KMS-11 (cell line): ENCODE results near the gene OVCH2.

Experiments used
- H2AFZ ChIP-seq: fragments of 200-600 bp; sonication (generic); 2 replicates; pipeline ENCODE4 v1.6.1; 2016; ENCODE audit warnings: antibody characterized with exemption, mixed run types, low read depth
- H3K27ac ChIP-seq: fragments of 200-600 bp; sonication (generic); 2 replicates; pipeline ENCODE4 v1.6.1; 2016; ENCODE audit warnings: mild to moderate bottlenecking, mixed run types
- H3K27me3 ChIP-seq: fragments of 200-600 bp; sonication (generic); 2 replicates; pipeline ENCODE4 v1.6.1; 2017; ENCODE audit warnings: mild to moderate bottlenecking, low read depth, mixed run types, moderate library complexity; ENCODE audit not compliant: insufficient read depth
- H3K36me3 ChIP-seq: fragments of 200-600 bp; sonication (generic); 2 replicates; pipeline ENCODE4 v1.6.1; 2017; ENCODE audit warnings: mild to moderate bottlenecking, mixed run types; ENCODE audit not compliant: insufficient read depth
- H3K4me1 ChIP-seq: fragments of 200-600 bp; sonication (generic); 2 replicates; pipeline ENCODE4 v1.6.1; 2016; ENCODE audit warnings: mild to moderate bottlenecking, low read depth, mixed run types; ENCODE audit not compliant: poor library complexity, severe bottlenecking
- H3K4me2 ChIP-seq: fragments of 200-600 bp; sonication (generic); 2 replicates; pipeline ENCODE4 v1.7.0; 2016; ENCODE audit warnings: mild to moderate bottlenecking, mixed run types
- H3K4me3 ChIP-seq: fragments of 200-600 bp; sonication (generic); IDR thresholded peaks from 2 replicates; pipeline ENCODE4 v1.6.1; 2017; ENCODE audit warnings: low read depth, low read length, mixed read lengths; ENCODE audit not compliant: insufficient read depth
- H3K79me2 ChIP-seq: fragments of 200-600 bp; sonication (generic); 2 replicates; pipeline ENCODE4 v1.6.1; 2016; ENCODE audit warnings: low read depth, mixed run types; ENCODE audit not compliant: insufficient read depth
- H3K9ac ChIP-seq: fragments of 200-600 bp; sonication (generic); 2 replicates; pipeline ENCODE4 v1.6.1; 2016; ENCODE audit warnings: mild to moderate bottlenecking, mixed run types
- H4K20me1 ChIP-seq: fragments of 200-600 bp; sonication (generic); 2 replicates; pipeline ENCODE4 v1.6.1; 2016; ENCODE audit warnings: mild to moderate bottlenecking, mixed run types; ENCODE audit not compliant: insufficient read depth
- TF ChIP-seq, protein P1 (sequence below): fragments of 200-600 bp; sonication (generic); conservative IDR thresholded peaks from 2 replicates; pipeline ENCODE4 v1.6.1; 2017; ENCODE audit warnings: low read depth, mild to moderate bottlenecking, antibody characterized with exemption, low read length, moderate library complexity, mixed read lengths

Gene OVCH2

DNA sequence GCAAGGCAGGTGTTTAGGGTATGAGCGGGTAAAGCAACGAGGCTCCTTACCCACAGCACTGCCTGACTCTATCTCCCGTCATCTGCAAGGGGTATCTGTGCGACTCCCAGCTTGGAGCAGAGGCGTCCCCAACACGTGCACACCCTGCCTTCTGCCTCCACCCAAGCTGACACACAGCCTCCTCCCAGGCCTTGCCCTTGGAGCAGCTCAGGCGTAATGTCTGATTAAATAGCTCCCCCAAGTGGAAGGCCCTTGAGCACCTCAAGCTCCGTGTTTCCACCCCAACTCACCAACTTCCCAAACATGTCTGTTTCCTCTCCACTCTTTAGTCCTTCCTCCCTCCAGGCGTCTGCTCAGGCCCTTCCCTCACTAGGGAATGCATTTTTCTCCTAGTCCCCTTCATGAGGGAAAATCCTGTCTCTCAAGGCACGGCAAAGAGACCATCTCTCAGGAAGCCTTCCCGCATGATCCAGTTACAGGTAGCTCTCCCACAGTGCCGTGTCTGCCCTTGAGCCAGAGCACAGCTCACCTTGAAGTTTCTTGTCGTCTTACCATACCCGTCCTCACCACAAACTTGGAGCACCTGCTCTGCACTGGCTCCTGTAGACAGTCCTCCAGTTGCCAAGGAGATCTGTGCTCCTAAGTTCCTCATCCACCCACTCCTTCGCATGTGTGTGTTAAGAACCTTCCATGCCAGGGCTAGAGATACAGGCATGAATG lies 48.8 kb downstream of the OVCH2 start:
- H2AFZ ChIP-seq: no peak overlapping the region
- H4K20me1 ChIP-seq: no peaks in the 10 kb centered on the region
- H3K36me3 ChIP-seq: no peaks in the 10 kb centered on the region
- H3K9ac ChIP-seq: no peak overlapping the region
- H3K27me3 ChIP-seq: no peaks in the 10 kb centered on the region
- TF ChIP-seq, protein P1, sequence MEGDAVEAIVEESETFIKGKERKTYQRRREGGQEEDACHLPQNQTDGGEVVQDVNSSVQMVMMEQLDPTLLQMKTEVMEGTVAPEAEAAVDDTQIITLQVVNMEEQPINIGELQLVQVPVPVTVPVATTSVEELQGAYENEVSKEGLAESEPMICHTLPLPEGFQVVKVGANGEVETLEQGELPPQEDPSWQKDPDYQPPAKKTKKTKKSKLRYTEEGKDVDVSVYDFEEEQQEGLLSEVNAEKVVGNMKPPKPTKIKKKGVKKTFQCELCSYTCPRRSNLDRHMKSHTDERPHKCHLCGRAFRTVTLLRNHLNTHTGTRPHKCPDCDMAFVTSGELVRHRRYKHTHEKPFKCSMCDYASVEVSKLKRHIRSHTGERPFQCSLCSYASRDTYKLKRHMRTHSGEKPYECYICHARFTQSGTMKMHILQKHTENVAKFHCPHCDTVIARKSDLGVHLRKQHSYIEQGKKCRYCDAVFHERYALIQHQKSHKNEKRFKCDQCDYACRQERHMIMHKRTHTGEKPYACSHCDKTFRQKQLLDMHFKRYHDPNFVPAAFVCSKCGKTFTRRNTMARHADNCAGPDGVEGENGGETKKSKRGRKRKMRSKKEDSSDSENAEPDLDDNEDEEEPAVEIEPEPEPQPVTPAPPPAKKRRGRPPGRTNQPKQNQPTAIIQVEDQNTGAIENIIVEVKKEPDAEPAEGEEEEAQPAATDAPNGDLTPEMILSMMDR: peak; percentile 56; the same call in 1 of the 2 replicates
- no peaks in the 10 kb centered on the region for H3K4me1 ChIP-seq
- no peaks in the 10 kb centered on the region for H3K79me2 ChIP-seq
- H3K4me2 ChIP-seq: no peak overlapping the region
- H3K4me3 ChIP-seq: no peak overlapping the region
- H3K27ac ChIP-seq: no peak overlapping the region

DNA sequence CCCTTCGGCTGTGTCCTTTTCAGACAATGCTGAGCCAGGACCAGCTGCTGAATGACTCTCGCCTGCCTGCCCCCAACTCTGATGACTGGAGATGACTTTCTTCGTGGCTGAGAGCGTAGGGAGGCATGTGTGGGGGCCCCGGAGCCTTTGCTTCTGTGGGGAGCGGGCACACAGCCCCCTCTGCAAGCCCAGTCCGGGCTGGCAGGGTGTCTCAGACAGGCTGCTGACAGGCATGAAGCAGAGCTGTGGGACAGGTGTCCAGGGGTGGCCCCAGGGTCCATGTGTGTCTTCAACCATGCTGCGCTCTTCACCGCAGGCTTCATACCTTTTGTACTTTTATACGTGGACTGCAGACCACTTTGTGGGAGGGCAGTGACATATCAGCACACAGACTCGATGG lies 49.6 kb downstream of the OVCH2 start:
- no peak overlapping the region for H3K4me3 ChIP-seq
- no peaks in the 10 kb centered on the region for H4K20me1 ChIP-seq
- no peak overlapping the region for H3K27ac ChIP-seq
- no peak overlapping the region for H2AFZ ChIP-seq
- H3K79me2 ChIP-seq: no peaks in the 10 kb centered on the region
- H3K4me1 ChIP-seq: no peaks in the 10 kb centered on the region
- H3K4me2 ChIP-seq: no peak overlapping the region
- H3K27me3 ChIP-seq: no peaks in the 10 kb centered on the region
- TF ChIP-seq, protein P1: no peak
- H3K36me3 ChIP-seq: no peaks in the 10 kb centered on the region
- no peak overlapping the region for H3K9ac ChIP-seq

DNA sequence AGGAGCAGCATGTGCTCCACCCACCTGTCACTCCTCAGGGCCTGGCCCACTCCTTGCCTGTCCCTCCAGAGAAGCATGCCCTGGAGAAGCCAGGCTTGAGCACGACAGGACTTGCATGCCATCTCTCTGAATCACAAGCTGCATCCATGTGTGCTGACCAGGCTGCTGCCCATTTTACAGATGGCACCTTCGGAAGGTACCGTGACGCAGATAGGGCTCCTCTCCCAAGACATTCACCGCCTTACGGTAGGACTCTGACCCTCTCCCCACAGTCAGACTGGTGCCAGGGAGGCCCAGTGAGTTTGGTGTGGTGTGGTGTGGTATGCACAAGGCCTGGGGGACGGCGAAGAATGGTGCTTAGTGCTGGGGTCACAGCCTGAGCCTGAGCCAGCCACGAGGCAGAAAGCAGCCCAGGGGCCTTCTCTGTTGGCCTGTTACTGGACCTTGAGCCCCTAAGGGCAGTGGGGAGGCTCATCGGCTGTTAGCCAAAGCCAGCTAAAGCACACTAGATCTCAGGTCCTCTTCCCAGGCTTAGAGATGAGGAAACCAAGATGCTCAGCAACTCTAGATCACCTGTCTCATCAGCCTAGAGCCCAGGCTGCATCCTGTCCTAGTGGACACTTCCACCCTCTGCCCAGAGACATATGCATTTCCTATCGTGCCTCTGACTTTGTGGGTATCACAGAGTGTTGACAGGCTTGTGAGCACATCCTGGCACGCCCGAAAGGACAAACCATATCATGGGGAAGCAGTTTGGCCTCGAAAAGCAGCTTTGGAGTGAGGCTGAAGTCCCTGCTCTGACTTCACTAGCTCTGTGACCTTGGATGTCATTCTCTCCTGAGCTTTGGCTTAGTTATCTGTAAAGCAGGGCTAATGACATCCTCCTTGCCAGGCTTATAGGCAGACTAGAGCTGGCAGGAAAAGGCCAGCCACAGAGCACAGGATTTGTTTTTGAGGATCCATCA lies 50.7 kb downstream of the OVCH2 start:
- H3K4me3 ChIP-seq: no peak overlapping the region
- H3K79me2 ChIP-seq: no peaks in the 10 kb centered on the region
- H3K4me2 ChIP-seq: no peak overlapping the region
- no peaks in the 10 kb centered on the region for H3K27me3 ChIP-seq
- H3K27ac ChIP-seq: no peak overlapping the region
- H2AFZ ChIP-seq: no peak overlapping the region
- no peaks in the 10 kb centered on the region for H4K20me1 ChIP-seq
- no peak overlapping the region for H3K9ac ChIP-seq
- no peaks in the 10 kb centered on the region for H3K36me3 ChIP-seq
- TF ChIP-seq, protein P1: no peak
- H3K4me1 ChIP-seq: no peaks in the 10 kb centered on the region

DNA sequence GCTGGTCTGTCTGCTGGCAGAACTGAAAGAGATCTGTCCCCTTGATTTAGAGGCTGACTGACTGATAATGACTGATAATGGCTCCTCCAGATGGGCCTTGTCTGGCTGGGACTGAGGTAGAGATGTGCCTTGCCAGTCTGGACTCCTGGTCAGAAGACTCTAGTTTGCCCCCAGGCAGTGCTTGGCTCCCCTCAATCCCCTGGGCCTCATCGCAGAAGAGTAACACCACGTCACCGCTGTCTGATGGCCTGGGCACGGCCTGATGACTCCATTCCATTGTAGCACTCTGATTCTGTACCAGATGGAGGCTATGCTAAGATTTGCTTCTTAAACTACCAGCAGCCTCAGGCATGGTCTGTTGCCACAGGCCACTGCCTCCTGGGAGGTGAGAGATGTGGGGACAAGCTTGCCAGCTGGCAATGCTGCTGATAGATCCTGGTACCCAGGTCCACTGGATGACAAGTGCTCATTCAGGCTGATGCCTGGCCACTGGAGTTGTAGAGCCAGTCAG lies 52.0 kb downstream of the OVCH2 start:
- Histone ChIP-seq H3K79me2 (no peaks in the 10 kb centered on the region), H3K4me3 (no peak overlapping the region), H4K20me1 (no peaks in the 10 kb centered on the region), H3K4me1 (no peaks in the 10 kb centered on the region), H3K4me2 (no peak overlapping the region), H3K36me3 (no peaks in the 10 kb centered on the region), H3K9ac (no peak overlapping the region), H3K27me3 (no peaks in the 10 kb centered on the region), H3K27ac (no peak overlapping the region), H2AFZ (no peak overlapping the region)
- TF ChIP-seq, protein P1: no peak
